HepG2 (cell line): Measurements from ENCODE around the gene BRCA1. TPM values are rescaled to one million over a fixed set of nuclear protein-coding genes. Genes with fewer than 3 reads are reported as not detected.
A peak's percentile ranks its signal among the peaks of the same experiment; 100 is the strongest.

Experiments
- BCL6 ChIP-seq: IDR thresholded peaks from 2 replicates; pipeline ENCODE4 v1.6.1; 2016; ENCODE audit warnings: missing genetic modification reagents, missing compliant biosample characterization
- KDM4B ChIP-seq: sonication (generic); formaldehyde crosslinking; IDR thresholded peaks from 2 replicates; pipeline ENCODE4 v1.4.0; 2020; ENCODE audit warnings: missing genetic modification reagents
- RBFOX2 ChIP-seq: fragments of 200-400 bp; formaldehyde crosslinking; IDR thresholded peaks from 2 replicates; pipeline ENCODE4 v1.6.1; 2017; ENCODE audit warnings: low read depth, mild to moderate bottlenecking, low read length
- REXO4 ChIP-seq: sonication (generic); formaldehyde crosslinking; IDR thresholded peaks from 2 replicates; pipeline ENCODE4 v1.8.0; 2022; ENCODE audit warnings: missing genetic modification reagents, mild to moderate bottlenecking, borderline replicate concordance
- RFX3 ChIP-seq: IDR thresholded peaks from 2 replicates; pipeline ENCODE4 v1.6.1; 2016; ENCODE audit warnings: missing biosample characterization, missing genetic modification reagents
- RXRB ChIP-seq: IDR thresholded peaks from 2 replicates; pipeline ENCODE4 v1.6.1; 2016; ENCODE audit warnings: borderline replicate concordance, missing genetic modification reagents, missing compliant biosample characterization
- SRY ChIP-seq: sonication (generic); formaldehyde crosslinking; IDR thresholded peaks from 2 replicates; pipeline ENCODE4 v1.8.0; 2022; ENCODE audit warnings: mild to moderate bottlenecking, missing genetic modification reagents
- ZBTB7A ChIP-seq: sonication (generic); formaldehyde crosslinking; IDR thresholded peaks from 2 replicates; pipeline ENCODE4 v1.8.0; 2022; ENCODE audit warnings: mild to moderate bottlenecking, missing genetic modification reagents
- ZFY ChIP-seq: sonication (generic); formaldehyde crosslinking; IDR thresholded peaks from 2 replicates; pipeline ENCODE4 v1.4.0; 2020; ENCODE audit warnings: missing genetic modification reagents
- ZNF260 ChIP-seq: sonication (generic); formaldehyde crosslinking; IDR thresholded peaks from 2 replicates; pipeline ENCODE4 v1.4.0; 2020; ENCODE audit warnings: missing genetic modification reagents, low read depth, mild to moderate bottlenecking, borderline replicate concordance
- ZNF563 ChIP-seq: sonication (generic); formaldehyde crosslinking; IDR thresholded peaks from 2 replicates; pipeline ENCODE4 v1.8.0; 2022; ENCODE audit warnings: mild to moderate bottlenecking, moderate library complexity, missing genetic modification reagents
- ZNF577 ChIP-seq: sonication (generic); formaldehyde crosslinking; IDR thresholded peaks from 2 replicates; pipeline ENCODE4 v1.4.0; 2020; ENCODE audit warnings: mild to moderate bottlenecking, low read depth, missing genetic modification reagents, borderline replicate concordance
- ZNF619 ChIP-seq: sonication (generic); formaldehyde crosslinking; IDR thresholded peaks from 2 replicates; pipeline ENCODE4 v1.4.0; 2020; ENCODE audit warnings: mild to moderate bottlenecking, missing genetic modification reagents
- polyA plus RNA-seq, 8 experiments: library from polyadenylated mRNA; depleted of rRNA in 3 of 8; stranded (reverse) in 7 of 8; unstranded in 1 of 8; fragments of >200 nt; fragmentation: Illumina TruSeq in 4 of 8; extraction: Trizol in 4 of 8; gene quantifications; 2 replicates each; pipeline versions ENCODE4 v1.2.1 to v1.2.3, GENCODE V29; 2011 to 2016; ENCODE audit warnings: low read depth in 4 of 8, missing spikeins in 1 of 8, mixed read lengths in 1 of 8; ENCODE audit not compliant: insufficient read depth in 1 of 8
- total RNA-seq, 5 experiments: library from RNA; depleted of rRNA; stranded (reverse); fragments of >200 nt; fragmentation: Illumina TruSeq; extraction: Trizol; gene quantifications; 2 replicates each; pipeline ENCODE4 v1.2.3, GENCODE V29; 2016; ENCODE audit warnings: low read depth in 1 of 5
- TF ChIP-seq, protein P1 (sequence below): IDR thresholded peaks from 2 replicates; pipeline ENCODE4 v1.6.1; 2016; ENCODE audit warnings: low read depth
- TF ChIP-seq, protein P2 (sequence below): sonication (generic); formaldehyde crosslinking; IDR thresholded peaks from 2 replicates; pipeline ENCODE4 v1.9.0; 2021; ENCODE audit warnings: missing genetic modification reagents, mild to moderate bottlenecking, borderline replicate concordance
- TF ChIP-seq, protein P3 (sequence below): sonication (generic); formaldehyde crosslinking; IDR thresholded peaks from 2 replicates; pipeline ENCODE4 v1.9.0; 2021; ENCODE audit warnings: mild to moderate bottlenecking, missing genetic modification reagents
- TF ChIP-seq, protein P4 (sequence below): sonication (generic); formaldehyde crosslinking; IDR thresholded peaks from 2 replicates; pipeline ENCODE4 v1.5.1; 2020; ENCODE audit warnings: missing genetic modification reagents, mild to moderate bottlenecking, borderline replicate concordance

Gene BRCA1
- total and polyA plus RNA-seq, 2 of the 13 experiments (the other 11 are each of a cell fraction or from before 2014, with no cell fraction given) = 13.3 to 37.5 TPM

DNA sequence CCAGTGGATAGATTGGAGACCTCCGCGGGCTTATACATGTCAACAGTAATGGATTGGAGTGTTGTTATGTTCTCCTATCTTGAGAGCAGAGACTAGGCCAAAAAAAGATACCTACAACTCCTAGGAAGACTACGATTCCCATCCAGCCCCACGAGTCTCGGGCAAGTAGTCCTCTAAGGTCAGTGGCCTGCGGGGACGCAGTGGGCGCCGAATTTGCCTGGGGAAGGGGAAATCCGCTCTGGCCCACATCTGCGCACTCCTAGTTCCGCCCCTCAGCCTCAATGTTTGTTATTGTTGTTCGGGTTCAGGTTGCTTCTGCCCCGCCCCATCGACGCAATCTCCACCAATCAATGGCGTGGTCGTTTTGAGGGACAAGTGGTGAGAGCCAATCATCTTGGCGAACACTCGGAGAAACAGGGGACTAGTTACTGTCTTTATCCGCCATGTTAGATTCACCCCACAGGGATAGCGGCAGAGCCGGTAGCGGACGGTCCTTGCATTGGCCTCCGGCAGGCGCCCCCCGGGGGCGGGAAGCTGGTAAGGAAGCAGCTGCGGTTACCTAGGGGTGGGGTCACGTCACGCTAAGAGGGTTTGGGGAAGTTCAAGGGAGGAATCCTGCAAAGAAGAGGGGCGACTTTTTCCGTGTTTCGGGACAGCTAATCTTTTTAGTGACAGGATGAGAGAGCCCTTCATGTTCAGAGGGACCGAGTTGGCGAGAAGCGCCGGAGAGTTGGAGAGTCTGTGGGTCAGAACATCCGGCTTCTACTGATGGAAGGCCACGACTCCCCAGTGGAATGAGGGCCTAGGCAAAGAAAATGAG, 45.8 kb upstream of the BRCA1 start, which contains the start of gene NBR1 (continued):
- no peak for TF ChIP-seq REXO4 (CRISPR knock-in tag)
- TF ChIP-seq, protein P1, sequence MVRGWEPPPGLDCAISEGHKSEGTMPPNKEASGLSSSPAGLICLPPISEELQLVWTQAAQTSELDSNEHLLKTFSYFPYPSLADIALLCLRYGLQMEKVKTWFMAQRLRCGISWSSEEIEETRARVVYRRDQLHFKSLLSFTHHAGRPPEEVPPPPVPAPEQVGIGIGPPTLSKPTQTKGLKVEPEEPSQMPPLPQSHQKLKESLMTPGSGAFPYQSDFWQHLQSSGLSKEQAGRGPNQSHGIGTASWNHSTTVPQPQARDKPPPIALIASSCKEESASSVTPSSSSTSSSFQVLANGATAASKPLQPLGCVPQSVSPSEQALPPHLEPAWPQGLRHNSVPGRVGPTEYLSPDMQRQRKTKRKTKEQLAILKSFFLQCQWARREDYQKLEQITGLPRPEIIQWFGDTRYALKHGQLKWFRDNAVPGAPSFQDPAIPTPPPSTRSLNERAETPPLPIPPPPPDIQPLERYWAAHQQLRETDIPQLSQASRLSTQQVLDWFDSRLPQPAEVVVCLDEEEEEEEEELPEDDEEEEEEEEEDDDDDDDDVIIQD (CRISPR knock-in tag) = peak; percentile 64; the same call in 1 of the 2 replicates
- TF ChIP-seq, protein P2, sequence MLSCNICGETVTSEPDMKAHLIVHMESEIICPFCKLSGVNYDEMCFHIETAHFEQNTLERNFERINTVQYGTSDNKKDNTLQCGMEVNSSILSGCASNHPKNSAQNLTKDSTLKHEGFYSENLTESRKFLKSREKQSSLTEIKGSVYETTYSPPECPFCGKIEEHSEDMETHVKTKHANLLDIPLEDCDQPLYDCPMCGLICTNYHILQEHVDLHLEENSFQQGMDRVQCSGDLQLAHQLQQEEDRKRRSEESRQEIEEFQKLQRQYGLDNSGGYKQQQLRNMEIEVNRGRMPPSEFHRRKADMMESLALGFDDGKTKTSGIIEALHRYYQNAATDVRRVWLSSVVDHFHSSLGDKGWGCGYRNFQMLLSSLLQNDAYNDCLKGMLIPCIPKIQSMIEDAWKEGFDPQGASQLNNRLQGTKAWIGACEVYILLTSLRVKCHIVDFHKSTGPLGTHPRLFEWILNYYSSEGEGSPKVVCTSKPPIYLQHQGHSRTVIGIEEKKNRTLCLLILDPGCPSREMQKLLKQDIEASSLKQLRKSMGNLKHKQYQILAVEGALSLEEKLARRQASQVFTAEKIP = no peak
- peak; percentile 81 for TF ChIP-seq RBFOX2
- no peak for TF ChIP-seq RFX3 (CRISPR knock-in tag)
- TF ChIP-seq RXRB (CRISPR knock-in tag) = peak; percentile 56
- TF ChIP-seq, protein P3, sequence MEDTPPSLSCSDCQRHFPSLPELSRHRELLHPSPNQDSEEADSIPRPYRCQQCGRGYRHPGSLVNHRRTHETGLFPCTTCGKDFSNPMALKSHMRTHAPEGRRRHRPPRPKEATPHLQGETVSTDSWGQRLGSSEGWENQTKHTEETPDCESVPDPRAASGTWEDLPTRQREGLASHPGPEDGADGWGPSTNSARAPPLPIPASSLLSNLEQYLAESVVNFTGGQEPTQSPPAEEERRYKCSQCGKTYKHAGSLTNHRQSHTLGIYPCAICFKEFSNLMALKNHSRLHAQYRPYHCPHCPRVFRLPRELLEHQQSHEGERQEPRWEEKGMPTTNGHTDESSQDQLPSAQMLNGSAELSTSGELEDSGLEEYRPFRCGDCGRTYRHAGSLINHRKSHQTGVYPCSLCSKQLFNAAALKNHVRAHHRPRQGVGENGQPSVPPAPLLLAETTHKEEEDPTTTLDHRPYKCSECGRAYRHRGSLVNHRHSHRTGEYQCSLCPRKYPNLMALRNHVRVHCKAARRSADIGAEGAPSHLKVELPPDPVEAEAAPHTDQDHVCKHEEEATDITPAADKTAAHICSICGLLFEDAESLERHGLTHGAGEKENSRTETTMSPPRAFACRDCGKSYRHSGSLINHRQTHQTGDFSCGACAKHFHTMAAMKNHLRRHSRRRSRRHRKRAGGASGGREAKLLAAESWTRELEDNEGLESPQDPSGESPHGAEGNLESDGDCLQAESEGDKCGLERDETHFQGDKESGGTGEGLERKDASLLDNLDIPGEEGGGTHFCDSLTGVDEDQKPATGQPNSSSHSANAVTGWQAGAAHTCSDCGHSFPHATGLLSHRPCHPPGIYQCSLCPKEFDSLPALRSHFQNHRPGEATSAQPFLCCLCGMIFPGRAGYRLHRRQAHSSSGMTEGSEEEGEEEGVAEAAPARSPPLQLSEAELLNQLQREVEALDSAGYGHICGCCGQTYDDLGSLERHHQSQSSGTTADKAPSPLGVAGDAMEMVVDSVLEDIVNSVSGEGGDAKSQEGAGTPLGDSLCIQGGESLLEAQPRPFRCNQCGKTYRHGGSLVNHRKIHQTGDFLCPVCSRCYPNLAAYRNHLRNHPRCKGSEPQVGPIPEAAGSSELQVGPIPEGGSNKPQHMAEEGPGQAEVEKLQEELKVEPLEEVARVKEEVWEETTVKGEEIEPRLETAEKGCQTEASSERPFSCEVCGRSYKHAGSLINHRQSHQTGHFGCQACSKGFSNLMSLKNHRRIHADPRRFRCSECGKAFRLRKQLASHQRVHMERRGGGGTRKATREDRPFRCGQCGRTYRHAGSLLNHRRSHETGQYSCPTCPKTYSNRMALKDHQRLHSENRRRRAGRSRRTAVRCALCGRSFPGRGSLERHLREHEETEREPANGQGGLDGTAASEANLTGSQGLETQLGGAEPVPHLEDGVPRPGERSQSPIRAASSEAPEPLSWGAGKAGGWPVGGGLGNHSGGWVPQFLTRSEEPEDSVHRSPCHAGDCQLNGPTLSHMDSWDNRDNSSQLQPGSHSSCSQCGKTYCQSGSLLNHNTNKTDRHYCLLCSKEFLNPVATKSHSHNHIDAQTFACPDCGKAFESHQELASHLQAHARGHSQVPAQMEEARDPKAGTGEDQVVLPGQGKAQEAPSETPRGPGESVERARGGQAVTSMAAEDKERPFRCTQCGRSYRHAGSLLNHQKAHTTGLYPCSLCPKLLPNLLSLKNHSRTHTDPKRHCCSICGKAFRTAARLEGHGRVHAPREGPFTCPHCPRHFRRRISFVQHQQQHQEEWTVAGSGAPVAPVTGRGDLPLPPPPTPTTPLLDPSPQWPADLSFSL (CRISPR knock-in tag) = peak; percentile 59; the same call in 1 of the 2 replicates
- peak; percentile 26; the same call in 1 of the 2 replicates for TF ChIP-seq ZNF619
- TF ChIP-seq SRY (CRISPR knock-in tag) = no peak
- TF ChIP-seq KDM4B (CRISPR knock-in tag) = no peak
- TF ChIP-seq ZNF563 (CRISPR knock-in tag) = peak; percentile 87
- TF ChIP-seq, protein P4, sequence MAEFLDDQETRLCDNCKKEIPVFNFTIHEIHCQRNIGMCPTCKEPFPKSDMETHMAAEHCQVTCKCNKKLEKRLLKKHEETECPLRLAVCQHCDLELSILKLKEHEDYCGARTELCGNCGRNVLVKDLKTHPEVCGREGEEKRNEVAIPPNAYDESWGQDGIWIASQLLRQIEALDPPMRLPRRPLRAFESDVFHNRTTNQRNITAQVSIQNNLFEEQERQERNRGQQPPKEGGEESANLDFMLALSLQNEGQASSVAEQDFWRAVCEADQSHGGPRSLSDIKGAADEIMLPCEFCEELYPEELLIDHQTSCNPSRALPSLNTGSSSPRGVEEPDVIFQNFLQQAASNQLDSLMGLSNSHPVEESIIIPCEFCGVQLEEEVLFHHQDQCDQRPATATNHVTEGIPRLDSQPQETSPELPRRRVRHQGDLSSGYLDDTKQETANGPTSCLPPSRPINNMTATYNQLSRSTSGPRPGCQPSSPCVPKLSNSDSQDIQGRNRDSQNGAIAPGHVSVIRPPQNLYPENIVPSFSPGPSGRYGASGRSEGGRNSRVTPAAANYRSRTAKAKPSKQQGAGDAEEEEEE (CRISPR knock-in tag) = no peak; the same call in 1 of the 2 replicates
- TF ChIP-seq ZNF260 (CRISPR knock-in tag) = no peak; the same call in 1 of the 2 replicates
- TF ChIP-seq ZNF577 = no peak
- peak; percentile 81 for TF ChIP-seq ZFY (CRISPR knock-in tag)
- TF ChIP-seq ZBTB7A (CRISPR knock-in tag) = peak; percentile 85
- TF ChIP-seq BCL6 (CRISPR knock-in tag) = peak; percentile 22; the same call in 1 of the 2 replicates
